ENCODE measurements around the gene HINT3.

- TF ChIP-seq CTCF (IDR thresholded peaks at IDR 0.05) (no peak), POLR2A (IDR thresholded peaks at IDR 0.05) (no peak)
Observed at GRCh38 chr6:125970760-125971159, 14.2 kb downstream of the HINT3 start.
